ENCODE measurements around the gene CBX1. TPM values are rescaled to one million over a fixed set of nuclear protein-coding genes. Genes with fewer than 3 reads are reported as not detected.

CBX1 gene
- total and polyA plus RNA-seq, 2 of the 8 experiments (the other 6 are each of a cell fraction or from before 2014, with no cell fraction given), result 38.7 to 173 TPM

DNA sequence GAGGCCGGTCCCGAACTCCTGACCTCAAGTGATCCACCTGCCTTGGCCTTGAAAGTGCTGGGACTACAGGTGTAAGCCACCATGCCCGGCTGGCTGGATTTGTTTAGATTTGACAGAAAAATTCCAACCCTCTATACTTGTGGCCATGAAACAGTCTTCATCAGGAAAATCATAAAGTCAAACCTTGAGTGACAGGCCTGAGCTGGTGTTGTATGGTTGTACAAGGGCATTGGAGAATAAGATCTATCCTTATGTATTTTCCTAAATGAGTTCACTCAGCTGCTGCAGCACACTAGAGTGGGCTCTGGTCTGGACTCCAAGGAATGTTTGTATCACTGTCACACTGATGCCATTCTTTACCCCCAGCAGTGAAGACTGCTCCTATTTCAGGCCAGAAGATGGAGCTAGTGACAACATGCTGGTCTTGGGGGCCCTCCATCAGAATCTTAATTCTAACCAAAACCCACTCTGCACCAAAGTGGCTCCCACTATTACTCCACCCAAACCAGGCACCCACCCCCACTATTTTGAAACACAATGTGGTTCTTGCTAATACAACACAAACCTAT is 33.7 kb upstream of the CBX1 start:
- ChIA-PET POLR2A (ENCODE audit: partially characterized antibody) (interaction anchor here (1.5 to 1.9 kb wide), 3 partner anchors 79 to 139 kb away, joined by 3 to 7 read pairs (median 5); partner anchors contain the start of gene NFE2L1), CTCF (ENCODE audit: partially characterized antibody) (interaction anchor here (0.6 to 7.0 kb wide), 31 partner anchors 8 to 460 kb away, joined by 3 to 69 read pairs (median 4); partner anchors contain the start of gene SNX11)
- DNase-seq (ENCODE audit: low read depth in 1 of 2, low spot score in 2 of 2) (no peak), FAIRE-seq (peak; percentile 63)
- Histone ChIP-seq H2AFZ (ENCODE audit: low read length) (no peak overlapping the region), H3K9ac (replicated peaks in 1 of 4; ENCODE audit: extremely low read depth in 1 of 4, low read depth in 3 of 4, low read length in 3 of 4) (no peak overlapping the region), H3K9me3 (ENCODE audit: insufficient read depth in 2 of 2, low read depth in 1 of 2, low read length in 1 of 2) (no peaks in the 10 kb centered on the region), H3K23me2 (ENCODE audit: low read depth, low read length) (no peaks in the 10 kb centered on the region), H3K4me2 (ENCODE audit: insufficient read depth in 1 of 2, low read depth in 2 of 2, low read length in 2 of 2) (no peak overlapping the region), H3K18ac (ENCODE audit: extremely low read depth, low read length) (no peak overlapping the region), H3K79me1 (ENCODE audit: low read depth, low read length) (no peaks in the 10 kb centered on the region), H3K4ac (replicated peaks; ENCODE audit: insufficient read length, low read depth, low read length) (no peak overlapping the region), H4K20me1 (replicated peaks in 1 of 2; ENCODE audit: control insufficient read depth in 1 of 2, insufficient read depth in 2 of 2, low read length in 2 of 2) (no peaks in the 10 kb centered on the region), H4K8ac (ENCODE audit: extremely low read depth, insufficient read depth, low read length) (no peak overlapping the region), H3K27me3 (replicated peaks in 1 of 4; ENCODE audit: control insufficient read depth in 3 of 4, extremely low read depth in 1 of 4, insufficient read depth in 3 of 4, low read length in 3 of 4) (no peaks in the 10 kb centered on the region), H3K79me2 (ENCODE audit: control insufficient read depth in 1 of 2, insufficient read depth in 2 of 2, low read length in 2 of 2) (no peaks in the 10 kb centered on the region), H3K4me1 (replicated peaks in 1 of 4; ENCODE audit: control insufficient read depth in 3 of 4, insufficient read depth in 4 of 4, low read length in 3 of 4) (no peaks in the 10 kb centered on the region), H2BK12ac (ENCODE audit: low read depth, low read length) (no peak overlapping the region), H3K56ac (replicated peaks; ENCODE audit: insufficient read length, low read depth, low read length) (no peak overlapping the region), H2BK120ac (replicated peaks; ENCODE audit: low read depth, low read length) (no peak overlapping the region), H3K14ac (ENCODE audit: insufficient read length) (no peak overlapping the region), H2BK5ac (ENCODE audit: low read depth, low read length) (no peak overlapping the region), H3K23ac (ENCODE audit: insufficient read length) (no peak overlapping the region), H3K27ac (ENCODE audit: low read depth, low read length) (no peak overlapping the region), H3K36me3 (ENCODE audit: control insufficient read depth in 2 of 4, insufficient read depth in 4 of 4, low read length in 3 of 4) (no peaks in the 10 kb centered on the region), H4K91ac (replicated peaks; ENCODE audit: insufficient read length, low read length) (no peak overlapping the region), H2AK5ac (ENCODE audit: low read depth, low read length) (no peak overlapping the region), H3K4me3 (ENCODE audit: extremely low read depth in 1 of 4, insufficient read depth in 2 of 4, low read depth in 3 of 4, low read length in 4 of 4) (no peak overlapping the region), H4K5ac (ENCODE audit: insufficient read length, low read depth, low read length) (no peak overlapping the region), H2BK20ac (ENCODE audit: low read length) (no peak overlapping the region), H2BK15ac (ENCODE audit: low read length) (no peak overlapping the region)
- 93% methylated on average over 3 of the region's 3 CpGs; no CpG with 5 or more reads in 1 of the 2 experiments for WGBS, 2 experiments (ENCODE audit: extremely low coverage in 1 of 2, insufficient coverage in 1 of 2, insufficient read length in 1 of 2, insufficient replicate concordance in 2 of 2, low coverage in 1 of 2, low lambda C conversion rate in 2 of 2, missing lambda C conversion rate in 1 of 2)
- no peak for TF ChIP-seq GTF2F1 (IDR thresholded peaks at IDR 0.05; ENCODE audit: borderline replicate concordance, low read depth, low read length)
- peak; percentile 41 to 51 for TF ChIP-seq RAD21 (IDR thresholded peaks at IDR 0.05 in 1 of 2, conservative IDR thresholded peaks at IDR 0.05 in 1 of 2; ENCODE audit: low read depth in 2 of 2, low read length in 2 of 2)
- no peak for TF ChIP-seq GABPA (IDR thresholded peaks at IDR 0.05; ENCODE audit: borderline replicate concordance, insufficient read depth, low read length)
- TF ChIP-seq, protein P1, sequence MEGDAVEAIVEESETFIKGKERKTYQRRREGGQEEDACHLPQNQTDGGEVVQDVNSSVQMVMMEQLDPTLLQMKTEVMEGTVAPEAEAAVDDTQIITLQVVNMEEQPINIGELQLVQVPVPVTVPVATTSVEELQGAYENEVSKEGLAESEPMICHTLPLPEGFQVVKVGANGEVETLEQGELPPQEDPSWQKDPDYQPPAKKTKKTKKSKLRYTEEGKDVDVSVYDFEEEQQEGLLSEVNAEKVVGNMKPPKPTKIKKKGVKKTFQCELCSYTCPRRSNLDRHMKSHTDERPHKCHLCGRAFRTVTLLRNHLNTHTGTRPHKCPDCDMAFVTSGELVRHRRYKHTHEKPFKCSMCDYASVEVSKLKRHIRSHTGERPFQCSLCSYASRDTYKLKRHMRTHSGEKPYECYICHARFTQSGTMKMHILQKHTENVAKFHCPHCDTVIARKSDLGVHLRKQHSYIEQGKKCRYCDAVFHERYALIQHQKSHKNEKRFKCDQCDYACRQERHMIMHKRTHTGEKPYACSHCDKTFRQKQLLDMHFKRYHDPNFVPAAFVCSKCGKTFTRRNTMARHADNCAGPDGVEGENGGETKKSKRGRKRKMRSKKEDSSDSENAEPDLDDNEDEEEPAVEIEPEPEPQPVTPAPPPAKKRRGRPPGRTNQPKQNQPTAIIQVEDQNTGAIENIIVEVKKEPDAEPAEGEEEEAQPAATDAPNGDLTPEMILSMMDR (IDR thresholded peaks at IDR 0.05; ENCODE audit: control extremely low read depth in 1 of 3, insufficient read depth in 1 of 3, low read depth in 1 of 3, low read length in 3 of 3), result peak; percentile 18 to 59 (median 42); a peak in 3 of 4 replicates
- TF ChIP-seq YY1 (IDR thresholded peaks at IDR 0.05; ENCODE audit: low read depth, low read length), result 0 out of 2 replicates have a peak, but pooled peaks have one; percentile 28
- no peak for TF ChIP-seq RFX5 (IDR thresholded peaks at IDR 0.05; ENCODE audit: borderline replicate concordance, low read depth, low read length)
